Neural cell (in vitro differentiated cells): ENCODE measurements around the gene TMEM174.

Source experiments
- EZH2 ChIP-seq: fragments of 200-600, 300-800 bp; shearing (Covaris generic), sonication (generic); IDR thresholded peaks from 2 replicates; pipeline ENCODE4 v1.6.1; 2014; ENCODE audit warnings: antibody characterized with exemption, low read length, borderline replicate concordance, mild to moderate bottlenecking; ENCODE audit not compliant: insufficient read depth, poor library complexity, severe bottlenecking
- MXI1 ChIP-seq: fragments of 450-650 bp; conservative IDR thresholded peaks from 2 replicates; pipeline ENCODE4 v1.6.1; 2014; ENCODE audit warnings: antibody characterized with exemption, mild to moderate bottlenecking; ENCODE audit not compliant: poor library complexity, severe bottlenecking
- POLR2AphosphoS5 ChIP-seq: IDR thresholded peaks from 2 replicates; pipeline ENCODE4 v1.6.1; 2012
- TF ChIP-seq, protein P1 (sequence below): fragments of 450-650 bp; IDR thresholded peaks from 2 replicates; pipeline ENCODE4 v1.5.1; 2014; ENCODE audit warnings: antibody characterized with exemption, mild to moderate bottlenecking, moderate library complexity; ENCODE audit not compliant: poor library complexity, severe bottlenecking

DNA sequence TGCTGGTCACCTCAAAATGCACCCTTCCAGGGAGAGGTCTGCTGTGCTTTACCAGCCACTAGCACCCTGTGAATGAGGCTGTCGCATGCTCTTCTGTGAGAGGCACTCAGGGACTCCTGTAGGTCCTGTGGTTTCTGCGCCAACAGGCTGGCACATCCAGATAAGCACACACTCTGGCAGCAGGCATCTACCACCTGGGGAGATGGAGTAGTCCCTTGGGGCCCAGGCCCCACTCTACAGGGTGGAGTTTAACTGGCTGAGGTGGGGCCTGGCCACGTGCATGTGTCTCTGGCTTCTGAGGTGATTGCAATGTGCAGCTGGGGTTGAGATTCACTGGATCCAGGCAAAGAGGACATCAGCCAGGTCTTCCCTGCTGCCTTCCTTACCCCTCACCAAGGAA lies 32.3 kb downstream of the TMEM174 start:
- TF ChIP-seq, protein P1, sequence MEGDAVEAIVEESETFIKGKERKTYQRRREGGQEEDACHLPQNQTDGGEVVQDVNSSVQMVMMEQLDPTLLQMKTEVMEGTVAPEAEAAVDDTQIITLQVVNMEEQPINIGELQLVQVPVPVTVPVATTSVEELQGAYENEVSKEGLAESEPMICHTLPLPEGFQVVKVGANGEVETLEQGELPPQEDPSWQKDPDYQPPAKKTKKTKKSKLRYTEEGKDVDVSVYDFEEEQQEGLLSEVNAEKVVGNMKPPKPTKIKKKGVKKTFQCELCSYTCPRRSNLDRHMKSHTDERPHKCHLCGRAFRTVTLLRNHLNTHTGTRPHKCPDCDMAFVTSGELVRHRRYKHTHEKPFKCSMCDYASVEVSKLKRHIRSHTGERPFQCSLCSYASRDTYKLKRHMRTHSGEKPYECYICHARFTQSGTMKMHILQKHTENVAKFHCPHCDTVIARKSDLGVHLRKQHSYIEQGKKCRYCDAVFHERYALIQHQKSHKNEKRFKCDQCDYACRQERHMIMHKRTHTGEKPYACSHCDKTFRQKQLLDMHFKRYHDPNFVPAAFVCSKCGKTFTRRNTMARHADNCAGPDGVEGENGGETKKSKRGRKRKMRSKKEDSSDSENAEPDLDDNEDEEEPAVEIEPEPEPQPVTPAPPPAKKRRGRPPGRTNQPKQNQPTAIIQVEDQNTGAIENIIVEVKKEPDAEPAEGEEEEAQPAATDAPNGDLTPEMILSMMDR, result no peak
- TF ChIP-seq POLR2AphosphoS5 (no peak), EZH2 (no peak), MXI1 (no peak)
